ENCODE data around the gene CATSPERE. TPM values are rescaled to one million over a fixed set of nuclear protein-coding genes. Genes with fewer than 3 reads are reported as not detected.

The CATSPERE gene
- total and polyA plus RNA-seq, 2 of the 8 experiments (the other 6 are each of a cell fraction or from before 2014, with no cell fraction given): 0.05 to 0.45 TPM

DNA sequence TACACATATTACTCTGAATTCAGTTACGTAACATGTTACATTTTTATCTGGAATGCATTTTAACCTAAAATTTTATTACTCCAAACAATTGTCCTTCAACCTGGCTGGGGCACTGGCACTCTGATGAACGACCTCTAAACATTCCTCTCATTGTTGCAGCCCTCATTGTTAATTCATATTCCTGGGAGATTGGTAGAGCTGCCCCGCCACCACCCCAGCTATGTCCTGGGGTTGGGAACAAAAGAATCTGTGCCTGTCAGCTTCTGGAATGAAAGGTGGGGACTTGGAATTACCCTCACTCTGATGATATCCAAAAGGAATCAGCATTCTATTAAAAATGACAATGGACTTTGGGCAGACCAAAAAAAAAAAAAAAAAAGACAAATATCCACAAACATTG is 153.8 kb downstream of the CATSPERE start:
- no peaks in the 10 kb centered on the region for H3K79me2 ChIP-seq (ENCODE audit: control insufficient read depth in 1 of 2, insufficient read depth in 2 of 2, low read length in 2 of 2)
- CTCF ChIA-PET (ENCODE audit: partially characterized antibody): interaction anchor here (1.2 to 2.2 kb wide), 3 partner anchors 10 to 188 kb away, joined by 3 to 16 read pairs (median 3); no protein-coding TSS in a partner anchor
- no peak overlapping the region for H2BK120ac ChIP-seq (replicated peaks; ENCODE audit: low read depth, low read length)
- H3K36me3 ChIP-seq (ENCODE audit: control insufficient read depth in 2 of 4, insufficient read depth in 4 of 4, low read length in 3 of 4): no peaks in the 10 kb centered on the region
- no peak overlapping the region for H2BK15ac ChIP-seq (ENCODE audit: low read length)
- no peak overlapping the region for H3K56ac ChIP-seq (replicated peaks; ENCODE audit: insufficient read length, low read depth, low read length)
- no peak overlapping the region for H3K23ac ChIP-seq (ENCODE audit: insufficient read length)
- H2AK5ac ChIP-seq (ENCODE audit: low read depth, low read length): no peak overlapping the region
- peaks cover 0 to 6% (median 1%) of the 10 kb centered on the region in 4 experiments; a peak in 1 of 7 replicates for H3K4me1 ChIP-seq (replicated peaks in 1 of 4; ENCODE audit: control insufficient read depth in 3 of 4, insufficient read depth in 4 of 4, low read length in 3 of 4)
- H3K9me3 ChIP-seq (ENCODE audit: insufficient read depth in 2 of 2, low read depth in 1 of 2, low read length in 1 of 2): 0 out of 4 replicates have a peak, but pooled peaks cover 0 to 3% of the 10 kb centered on the region in 2 experiments
- FAIRE-seq (no peak), DNase-seq (ENCODE audit: low read depth in 1 of 2, low spot score in 2 of 2) (no peak)
- H4K91ac ChIP-seq (replicated peaks; ENCODE audit: insufficient read length, low read length): no peak overlapping the region
- H3K23me2 ChIP-seq (ENCODE audit: low read depth, low read length): no peaks in the 10 kb centered on the region
- no peak overlapping the region for H3K9ac ChIP-seq (replicated peaks in 1 of 4; ENCODE audit: extremely low read depth in 1 of 4, low read depth in 3 of 4, low read length in 3 of 4)
- H3K4ac ChIP-seq (replicated peaks; ENCODE audit: insufficient read length, low read depth, low read length): no peak overlapping the region
- POLR2A ChIA-PET (ENCODE audit: partially characterized antibody): no interaction called here
- H2BK12ac ChIP-seq (ENCODE audit: low read depth, low read length): no peak overlapping the region
- no peak overlapping the region for H4K5ac ChIP-seq (ENCODE audit: insufficient read length, low read depth, low read length)
- no peak overlapping the region for H3K14ac ChIP-seq (ENCODE audit: insufficient read length)
- H4K20me1 ChIP-seq (replicated peaks in 1 of 2; ENCODE audit: control insufficient read depth in 1 of 2, insufficient read depth in 2 of 2, low read length in 2 of 2): no peaks in the 10 kb centered on the region
- no peaks in the 10 kb centered on the region for H3K27me3 ChIP-seq (replicated peaks in 1 of 4; ENCODE audit: control insufficient read depth in 3 of 4, extremely low read depth in 1 of 4, insufficient read depth in 3 of 4, low read length in 3 of 4)
- H3K27ac ChIP-seq (ENCODE audit: low read depth, low read length): no peak overlapping the region
- H3K79me1 ChIP-seq (ENCODE audit: low read depth, low read length): no peaks in the 10 kb centered on the region
- no peak overlapping the region for H2BK20ac ChIP-seq (ENCODE audit: low read length)
- H2BK5ac ChIP-seq (ENCODE audit: low read depth, low read length): no peak overlapping the region
- H3K18ac ChIP-seq (ENCODE audit: extremely low read depth, low read length): no peak overlapping the region
- 41% methylated on average over 3 of the region's 3 CpGs; no CpG with 5 or more reads in 1 of the 2 experiments for WGBS, 2 experiments (ENCODE audit: extremely low coverage in 1 of 2, insufficient coverage in 1 of 2, insufficient read length in 1 of 2, insufficient replicate concordance in 2 of 2, low coverage in 1 of 2, low lambda C conversion rate in 2 of 2, missing lambda C conversion rate in 1 of 2)
- no peak overlapping the region for H2AFZ ChIP-seq (ENCODE audit: low read length)
- no peak overlapping the region; a peak in 1 of 4 replicates for H3K4me2 ChIP-seq (ENCODE audit: insufficient read depth in 1 of 2, low read depth in 2 of 2, low read length in 2 of 2)
- no peak overlapping the region for H4K8ac ChIP-seq (ENCODE audit: extremely low read depth, insufficient read depth, low read length)
- no peak overlapping the region for H3K4me3 ChIP-seq (ENCODE audit: extremely low read depth in 1 of 4, insufficient read depth in 2 of 4, low read depth in 3 of 4, low read length in 4 of 4)
- no peak for TF ChIP-seq SRF (IDR thresholded peaks at IDR 0.05; ENCODE audit: low read depth, low read length)
- no peak for TF ChIP-seq BACH1 (IDR thresholded peaks at IDR 0.05; ENCODE audit: low read length)
- no peak for TF ChIP-seq JUN (IDR thresholded peaks at IDR 0.05; ENCODE audit: low read depth, low read length)
- no peak for TF ChIP-seq CEBPB (IDR thresholded peaks at IDR 0.05; ENCODE audit: low read depth, low read length)
- no peak for TF ChIP-seq TAF1 (IDR thresholded peaks at IDR 0.05; ENCODE audit: low read depth, low read length)
- TF ChIP-seq BRCA1 (IDR thresholded peaks at IDR 0.05; ENCODE audit: low read depth, low read length): no peak
- no peak for TF ChIP-seq GTF2F1 (IDR thresholded peaks at IDR 0.05; ENCODE audit: borderline replicate concordance, low read depth, low read length)
- TF ChIP-seq, protein P1, sequence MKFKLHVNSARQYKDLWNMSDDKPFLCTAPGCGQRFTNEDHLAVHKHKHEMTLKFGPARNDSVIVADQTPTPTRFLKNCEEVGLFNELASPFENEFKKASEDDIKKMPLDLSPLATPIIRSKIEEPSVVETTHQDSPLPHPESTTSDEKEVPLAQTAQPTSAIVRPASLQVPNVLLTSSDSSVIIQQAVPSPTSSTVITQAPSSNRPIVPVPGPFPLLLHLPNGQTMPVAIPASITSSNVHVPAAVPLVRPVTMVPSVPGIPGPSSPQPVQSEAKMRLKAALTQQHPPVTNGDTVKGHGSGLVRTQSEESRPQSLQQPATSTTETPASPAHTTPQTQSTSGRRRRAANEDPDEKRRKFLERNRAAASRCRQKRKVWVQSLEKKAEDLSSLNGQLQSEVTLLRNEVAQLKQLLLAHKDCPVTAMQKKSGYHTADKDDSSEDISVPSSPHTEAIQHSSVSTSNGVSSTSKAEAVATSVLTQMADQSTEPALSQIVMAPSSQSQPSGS (IDR thresholded peaks at IDR 0.05; ENCODE audit: low read length): no peak
- TF ChIP-seq EZH2 (IDR thresholded peaks at IDR 0.05; ENCODE audit: low read depth, low read length, severe bottlenecking): no peak
- TF ChIP-seq, protein P2, sequence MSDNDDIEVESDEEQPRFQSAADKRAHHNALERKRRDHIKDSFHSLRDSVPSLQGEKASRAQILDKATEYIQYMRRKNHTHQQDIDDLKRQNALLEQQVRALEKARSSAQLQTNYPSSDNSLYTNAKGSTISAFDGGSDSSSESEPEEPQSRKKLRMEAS (IDR thresholded peaks at IDR 0.05): no peak
- no peak for TF ChIP-seq CTBP2 (IDR thresholded peaks at IDR 0.05; ENCODE audit: borderline replicate concordance, insufficient read depth, insufficient read length, low read length)
- no peak for TF ChIP-seq FOSL1 (IDR thresholded peaks at IDR 0.05; ENCODE audit: insufficient read depth, low read depth, low read length)
